GM19452 (cell line): Measurements from ENCODE around the gene HMGCS1.
"Not testable (repeated sequence)": the region's sequence is repeated elsewhere in the genome, so short reads cannot be mapped to it uniquely, and the experiment has no call there.

Experiments used
- ATAC-seq: cut with Tn5 transposase; IDR thresholded peaks from one replicate; pipeline ENCODE4 v1.9.1; 2021; ENCODE audit not compliant: unreplicated experiment

HMGCS1 gene

GRCh38 chr5:43279548-43280274, 33.5 kb downstream of the HMGCS1 start:
- ATAC-seq: no peak

- no peak for ATAC-seq
Observed at GRCh38 chr5:43275391-43275790, 37.8 kb downstream of the HMGCS1 start.

GRCh38 chr5:43274435-43275114, 38.6 kb downstream of the HMGCS1 start:
- ATAC-seq: no peak

GRCh38 chr5:43273552-43273951, 39.7 kb downstream of the HMGCS1 start:
- ATAC-seq: no peak

GRCh38 chr5:43270645-43271044, 42.6 kb downstream of the HMGCS1 start:
- ATAC-seq: no peak

GRCh38 chr5:43268188-43268820, 44.9 kb downstream of the HMGCS1 start:
- peak; percentile 90 for ATAC-seq

- not testable (repeated sequence) for ATAC-seq
Observed at GRCh38 chr5:43262269-43262668, 50.9 kb downstream of the HMGCS1 start.

- ATAC-seq: no peak
Observed at GRCh38 chr5:43258116-43258515, 55.1 kb downstream of the HMGCS1 start.

- peak; percentile 56 for ATAC-seq
Observed at GRCh38 chr5:43256261-43256966, 56.8 kb downstream of the HMGCS1 start.

- ATAC-seq: peak; percentile 55
Observed at GRCh38 chr5:43255704-43256103, 57.5 kb downstream of the HMGCS1 start.

GRCh38 chr5:43251754-43252153, 61.5 kb downstream of the HMGCS1 start:
- ATAC-seq: no peak

GRCh38 chr5:43245724-43246385, 67.4 kb downstream of the HMGCS1 start:
- peak; percentile 41 for ATAC-seq

GRCh38 chr5:43244823-43245565, 68.2 kb downstream of the HMGCS1 start:
- ATAC-seq: peak; percentile 82

GRCh38 chr5:43243270-43243669, 69.9 kb downstream of the HMGCS1 start:
- no peak for ATAC-seq

GRCh38 chr5:43242196-43242595, 71.0 kb downstream of the HMGCS1 start:
- ATAC-seq: no peak
